HG03342 (cell line): ENCODE results near the gene C1orf232.

Experiments
- ATAC-seq: cut with Tn5 transposase; IDR thresholded peaks from one replicate; pipeline ENCODE4 v1.9.1; 2021; ENCODE audit warnings: mild to moderate bottlenecking, moderate library complexity; ENCODE audit not compliant: unreplicated experiment

Gene C1orf232

GRCh38 chr1:26158271-26158907 lies 10.4 kb downstream of the C1orf232 start:
- no peak for ATAC-seq

GRCh38 chr1:26156285-26157038 lies 12.3 kb downstream of the C1orf232 start:
- ATAC-seq = no peak

- no peak for ATAC-seq
These were observed 13.1 kb downstream of the C1orf232 start for GRCh38 chr1:26155370-26156284.

GRCh38 chr1:26154750-26155149 lies 14.0 kb downstream of the C1orf232 start:
- no peak for ATAC-seq

- no peak for ATAC-seq
These were observed 14.7 kb downstream of the C1orf232 start for GRCh38 chr1:26153966-26154532.

- no peak for ATAC-seq
These were observed 19.9 kb downstream of the C1orf232 start for GRCh38 chr1:26148887-26149286.

- ATAC-seq = no peak
These were observed 22.8 kb downstream of the C1orf232 start for GRCh38 chr1:26145960-26146294.

GRCh38 chr1:26145041-26145959 lies 23.5 kb downstream of the C1orf232 start:
- no peak for ATAC-seq

- ATAC-seq = no peak
These were observed 26.6 kb downstream of the C1orf232 start for GRCh38 chr1:26142159-26142558.

- no peak for ATAC-seq
These were observed 29.7 kb downstream of the C1orf232 start for GRCh38 chr1:26138974-26139558.

GRCh38 chr1:26134466-26134865 lies 34.3 kb downstream of the C1orf232 start:
- ATAC-seq = no peak

- ATAC-seq = no peak
These were observed 36.0 kb downstream of the C1orf232 start for GRCh38 chr1:26132834-26133167.

- ATAC-seq = no peak
These were observed 36.5 kb downstream of the C1orf232 start for GRCh38 chr1:26132128-26132833.

- no peak for ATAC-seq
These were observed 38.1 kb downstream of the C1orf232 start for GRCh38 chr1:26130695-26131094.

GRCh38 chr1:26129778-26130177 lies 39.0 kb downstream of the C1orf232 start:
- no peak for ATAC-seq

GRCh38 chr1:26127235-26128163 lies 41.3 kb downstream of the C1orf232 start:
- no peak for ATAC-seq

GRCh38 chr1:26126321-26127084 lies 42.3 kb downstream of the C1orf232 start:
- ATAC-seq = no peak

GRCh38 chr1:26125946-26126320 lies 42.8 kb downstream of the C1orf232 start:
- ATAC-seq = no peak
